H9 (cell line): ENCODE data around the gene TMEM115. TPM values are rescaled to one million over a fixed set of nuclear protein-coding genes. Genes with fewer than 3 reads are reported as not detected.

ENCODE experiments used
- DNase-seq: peaks from one replicate; pipeline ENCODE4 v3.0.0-alpha.2; 2017
- H2AFZ ChIP-seq: one replicate; pipeline ENCODE4 v1.6.1; 2013; ENCODE audit warnings: mild to moderate bottlenecking, low read length, control low read depth, moderate library complexity
- H2AK5ac ChIP-seq: 2 replicates; pipeline ENCODE4 v1.6.1; 2013; ENCODE audit warnings: low read length, control low read depth, mixed read lengths; ENCODE audit not compliant: insufficient read length
- H2BK120ac ChIP-seq: one replicate; pipeline ENCODE4 v1.6.1; 2013; ENCODE audit warnings: low read depth, mild to moderate bottlenecking, low read length, control low read depth, inconsistent platforms; ENCODE audit not compliant: poor library complexity, severe bottlenecking
- H2BK12ac ChIP-seq: 2 replicates; pipeline ENCODE4 v1.6.1; 2013; ENCODE audit warnings: low read length, control low read depth, mixed read lengths, low read depth; ENCODE audit not compliant: insufficient read length
- H2BK15ac ChIP-seq: 2 replicates; pipeline ENCODE4 v1.6.1; 2013; ENCODE audit warnings: low read depth, low read length, control low read depth
- H2BK20ac ChIP-seq: one replicate; pipeline ENCODE4 v1.6.1; 2013; ENCODE audit warnings: low read depth, mild to moderate bottlenecking, low read length, control low read depth, inconsistent platforms; ENCODE audit not compliant: poor library complexity, severe bottlenecking
- H2BK5ac ChIP-seq: 2 replicates; pipeline ENCODE4 v1.6.1; 2013; ENCODE audit warnings: low read length, control low read depth, mixed read lengths; ENCODE audit not compliant: insufficient read length
- H3K14ac ChIP-seq: 2 replicates; pipeline ENCODE4 v1.6.1; 2013; ENCODE audit warnings: low read length, control low read depth; ENCODE audit not compliant: insufficient read depth
- H3K18ac ChIP-seq: 2 replicates; pipeline ENCODE4 v1.6.1; 2013; ENCODE audit warnings: low read depth, mild to moderate bottlenecking, mixed read lengths, low read length, control low read depth; ENCODE audit not compliant: insufficient read length
- H3K23ac ChIP-seq: 2 replicates; pipeline ENCODE4 v1.6.1; 2013; ENCODE audit warnings: low read length, control low read depth, mixed read lengths, low read depth; ENCODE audit not compliant: insufficient read length
- H3K23me2 ChIP-seq: 2 replicates; pipeline ENCODE4 v1.6.1; 2013; ENCODE audit warnings: low read depth, mild to moderate bottlenecking, mixed read lengths, low read length, control low read depth; ENCODE audit not compliant: insufficient read length, poor library complexity, severe bottlenecking
- H3K27ac ChIP-seq: 2 replicates; pipeline ENCODE4 v1.5.1; 2013; ENCODE audit warnings: low read length, control low read depth, mixed read lengths, low read depth; ENCODE audit not compliant: insufficient read length
- H3K27me3 ChIP-seq: 2 replicates; pipeline ENCODE4 v1.6.1; 2013; ENCODE audit warnings: low read length, control low read depth, inconsistent platforms; ENCODE audit not compliant: insufficient read depth
- H3K4ac ChIP-seq: 2 replicates; pipeline ENCODE4 v1.6.1; 2013; ENCODE audit warnings: low read depth, mild to moderate bottlenecking, control low read depth, inconsistent platforms, low read length, moderate library complexity
- H3K4me1 ChIP-seq: 2 replicates; pipeline ENCODE4 v1.6.1; 2013; ENCODE audit warnings: low read length, control low read depth, inconsistent platforms; ENCODE audit not compliant: insufficient read depth
- H3K4me2 ChIP-seq: 2 replicates; pipeline ENCODE4 v1.6.1; 2013; ENCODE audit warnings: low read length, control low read depth, mixed read lengths; ENCODE audit not compliant: insufficient read length, insufficient read depth
- H3K56ac ChIP-seq: 2 replicates; pipeline ENCODE4 v1.6.1; 2013; ENCODE audit warnings: low read depth, mild to moderate bottlenecking, mixed read lengths, low read length, control low read depth; ENCODE audit not compliant: insufficient read length
- H3K79me1 ChIP-seq: 2 replicates; pipeline ENCODE4 v1.6.1; 2013; ENCODE audit warnings: low read depth, mild to moderate bottlenecking, moderate library complexity, low read length, control low read depth, inconsistent platforms; ENCODE audit not compliant: insufficient read depth, poor library complexity, severe bottlenecking
- H3K79me2 ChIP-seq: 2 replicates; pipeline ENCODE4 v1.6.1; 2013; ENCODE audit warnings: low read length, control low read depth, inconsistent platforms; ENCODE audit not compliant: insufficient read depth
- H3K9ac ChIP-seq: 2 replicates; pipeline ENCODE4 v1.6.1; 2013; ENCODE audit warnings: low read length, control low read depth, mixed read lengths; ENCODE audit not compliant: insufficient read length; ENCODE audit errors: extremely low read depth
- H3K9me3 ChIP-seq: one replicate; pipeline ENCODE4 v1.6.1; 2013; ENCODE audit warnings: low read depth, low read length, inconsistent platforms; ENCODE audit not compliant: control insufficient read depth
- H3T11ph ChIP-seq: one replicate; pipeline ENCODE4 v1.6.1; 2013; ENCODE audit warnings: mild to moderate bottlenecking, low read length, control low read depth, inconsistent platforms
- H4K20me1 ChIP-seq: one replicate; pipeline ENCODE4 v1.6.1; 2013; ENCODE audit not compliant: control insufficient read depth, insufficient read length, insufficient read depth
- H4K5ac ChIP-seq: 2 replicates; pipeline ENCODE4 v1.6.1; 2013; ENCODE audit warnings: low read depth, mild to moderate bottlenecking, mixed read lengths, low read length, control low read depth; ENCODE audit not compliant: insufficient read length
- H4K8ac ChIP-seq: replicated peaks from 2 replicates; pipeline ENCODE4 v1.6.1; 2013; ENCODE audit warnings: low read length, control low read depth, mixed read lengths, low read depth; ENCODE audit not compliant: insufficient read length
- H4K91ac ChIP-seq: 2 replicates; pipeline ENCODE4 v1.6.1; 2013; ENCODE audit warnings: low read depth, mild to moderate bottlenecking, moderate library complexity, mixed read lengths, low read length, control low read depth; ENCODE audit not compliant: insufficient read length
- H3K27ac Mint-ChIP-seq, 3 experiments: 2 replicates in 2 of 3; 3 replicates in 1 of 3; pipeline ENCODE4 v1.8.0; 2020 to 2021; ENCODE audit warnings: mixed read lengths in 3 of 3, mild to moderate bottlenecking in 1 of 3, moderate library complexity in 1 of 3
- H3K27me3 Mint-ChIP-seq: 2 replicates; pipeline ENCODE4 v1.8.0; 2021; ENCODE audit warnings: low read depth, mild to moderate bottlenecking, moderate library complexity, mixed read lengths
- H3K36me3 Mint-ChIP-seq, 3 experiments: 2 replicates in 2 of 3; 3 replicates in 1 of 3; pipeline ENCODE4 v1.8.0; 2020 to 2021; ENCODE audit warnings: low read depth in 3 of 3, mixed read lengths in 3 of 3; ENCODE audit not compliant: insufficient read depth in 1 of 3
- H3K4me1 Mint-ChIP-seq, 2 experiments: 2 replicates each; pipeline ENCODE4 v1.8.0; 2020; ENCODE audit warnings: mixed read lengths in 2 of 2
- H3K4me3 Mint-ChIP-seq, 2 experiments: 2 replicates in 1 of 2; 3 replicates in 1 of 2; pipeline ENCODE4 v1.8.0; 2020 to 2021; ENCODE audit warnings: mild to moderate bottlenecking in 2 of 2, mixed read lengths in 2 of 2, moderate library complexity in 1 of 2
- H3K9me3 Mint-ChIP-seq, 2 experiments: 2 replicates in 1 of 2; 3 replicates in 1 of 2; pipeline ENCODE4 v1.8.0; 2020; ENCODE audit warnings: mild to moderate bottlenecking in 2 of 2, mixed read lengths in 2 of 2, moderate library complexity in 1 of 2
- CTCF ChIP-seq: fragments of 200-600 bp; sonication (generic); conservative IDR thresholded peaks from 3 replicates; pipeline ENCODE4 v1.8.0; 2021; ENCODE audit warnings: antibody characterized with exemption, mild to moderate bottlenecking
- WGBS: extraction: QIAGEN DNeasy Blood & Tissue Kit; methylation state at CpG from one replicate; pipeline ENCODE4 v1.1.7; 2013; ENCODE audit warnings: missing lambda C conversion rate, low lambda C conversion rate, mixed read lengths; ENCODE audit not compliant: insufficient read length; ENCODE audit errors: extremely low coverage; 5-methylcytosine and 5-hydroxymethylcytosine counted together
- total RNA-seq: library from RNA; stranded (reverse); gene quantifications from 2 replicates; pipeline ENCODE4 v1.2.1, GENCODE V29; 2021

The TMEM115 gene
- total RNA-seq, 1 experiment from 2014 or later = 32.3 TPM

GRCh38 chr3:50350213-50350526 lies 9.2 kb downstream of the TMEM115 start:
- peak overlapping the region; percentile 40 for H3K9ac ChIP-seq
- H3K27me3 ChIP-seq = peaks cover under 1% of the 10 kb centered on the region; the same call in 1 of the 2 replicates
- H2BK120ac ChIP-seq = no peak overlapping the region
- no peak overlapping the region for H3T11ph ChIP-seq
- WGBS = no CpG with 5 or more reads among the region's 7 CpGs
- no peak overlapping the region for H2BK15ac ChIP-seq
- H3K36me3 Mint-ChIP-seq = peaks cover 14 to 31% (median 21%) of the 10 kb centered on the region in 3 experiments; a peak in 6 of 7 replicates
- no peaks in the 10 kb centered on the region; the same call in 1 of the 2 replicates for H3K4me1 ChIP-seq
- no peak overlapping the region for H3K27ac ChIP-seq
- H3K4ac ChIP-seq = no peak overlapping the region
- H3K18ac ChIP-seq = no peak overlapping the region
- H3K9me3 ChIP-seq = no peaks in the 10 kb centered on the region
- H3K79me2 ChIP-seq = no peaks in the 10 kb centered on the region
- no peaks in the 10 kb centered on the region for H3K9me3 Mint-ChIP-seq
- no peaks in the 10 kb centered on the region for H3K79me1 ChIP-seq
- H2AFZ ChIP-seq = no peak overlapping the region
- H2BK12ac ChIP-seq = no peak overlapping the region
- H3K27ac Mint-ChIP-seq = no peak overlapping the region
- no peak overlapping the region for H3K23ac ChIP-seq
- H3K14ac ChIP-seq = no peak overlapping the region
- peak overlapping the region; percentile 94 to 96 for H3K4me3 Mint-ChIP-seq
- no peak overlapping the region for H4K91ac ChIP-seq
- peaks cover 19% of the 10 kb centered on the region for H3K23me2 ChIP-seq
- no peak overlapping the region for H2BK5ac ChIP-seq
- TF ChIP-seq CTCF = no peak
- H3K4me2 ChIP-seq = peak overlapping the region; percentile 74
- no peak overlapping the region for H4K8ac ChIP-seq
- H3K27me3 Mint-ChIP-seq = peaks cover 15% of the 10 kb centered on the region
- no peak overlapping the region for H3K56ac ChIP-seq
- no peak overlapping the region for H4K5ac ChIP-seq
- no peak overlapping the region for H2BK20ac ChIP-seq
- peaks cover 18 to 19% of the 10 kb centered on the region in 2 experiments for H3K4me1 Mint-ChIP-seq
- no peak for DNase-seq
- no peaks in the 10 kb centered on the region for H4K20me1 ChIP-seq
- H2AK5ac ChIP-seq = no peak overlapping the region
